H1 (cell line): Measurements from ENCODE around the gene CCDC148. TPM values are rescaled to one million over a fixed set of nuclear protein-coding genes. Genes with fewer than 3 reads are reported as not detected.

Experiments used
- BCL11A ChIP-seq, 2 experiments: IDR thresholded peaks; one replicate each; pipeline ENCODE4 v1.6.1; 2011; ENCODE audit warnings: low read depth in 2 of 2, low read length in 2 of 2, mild to moderate bottlenecking in 2 of 2
- BRCA1 ChIP-seq: IDR thresholded peaks from 2 replicates; pipeline ENCODE4 v1.6.1; 2012; ENCODE audit warnings: low read depth, low read length, improper control_type of control experiment
- EP300 ChIP-seq, 2 experiments: IDR thresholded peaks; 1 replicate in 1 of 2; 2 replicates in 1 of 2; pipeline ENCODE4 v1.6.1; 2011 to 2012; ENCODE audit warnings: low read depth in 2 of 2, low read length in 2 of 2, mild to moderate bottlenecking in 2 of 2, borderline replicate concordance in 1 of 2, inconsistent platforms in 1 of 2, moderate library complexity in 1 of 2
- SP1 ChIP-seq: IDR thresholded peaks from 2 replicates; pipeline ENCODE4 v1.6.1; 2011; ENCODE audit warnings: low read depth, low read length
- SUZ12 ChIP-seq: fragments of 200-600 bp; sonication (generic); IDR thresholded peaks from 2 replicates; pipeline ENCODE4 v1.6.1; 2012; ENCODE audit warnings: mild to moderate bottlenecking, inconsistent platforms, low read length, moderate library complexity, mixed read lengths
- polyA plus RNA-seq, 7 experiments: library from polyadenylated mRNA; depleted of rRNA in 3 of 7; stranded (reverse) in 5 of 7; unstranded in 2 of 7; fragments of >200 nt in 5 of 7; fragments of 200-250 nt in 2 of 7; gene quantifications; 1 replicate in 5 of 7; 2 replicates in 1 of 7; 4 replicates in 1 of 7; pipeline versions ENCODE4 v1.2.1 to v1.2.3, GENCODE V29; 2011 to 2013; ENCODE audit warnings: missing spikeins in 2 of 7, mixed read lengths in 2 of 7
- total RNA-seq: library from RNA; stranded (reverse); fragmentation: NEBNext Ultra II Directional; extraction: Animal tissue kit (Norgen Biotek cat#: 25700); gene quantifications from 2 replicates; pipeline ENCODE4 v1.2.1, GENCODE V29; 2021

Gene CCDC148
- total and polyA plus RNA-seq, 2 of the 8 experiments (the other 6 are each of a cell fraction or from before 2014, with no cell fraction given): 0.45 to 1.3 TPM

DNA sequence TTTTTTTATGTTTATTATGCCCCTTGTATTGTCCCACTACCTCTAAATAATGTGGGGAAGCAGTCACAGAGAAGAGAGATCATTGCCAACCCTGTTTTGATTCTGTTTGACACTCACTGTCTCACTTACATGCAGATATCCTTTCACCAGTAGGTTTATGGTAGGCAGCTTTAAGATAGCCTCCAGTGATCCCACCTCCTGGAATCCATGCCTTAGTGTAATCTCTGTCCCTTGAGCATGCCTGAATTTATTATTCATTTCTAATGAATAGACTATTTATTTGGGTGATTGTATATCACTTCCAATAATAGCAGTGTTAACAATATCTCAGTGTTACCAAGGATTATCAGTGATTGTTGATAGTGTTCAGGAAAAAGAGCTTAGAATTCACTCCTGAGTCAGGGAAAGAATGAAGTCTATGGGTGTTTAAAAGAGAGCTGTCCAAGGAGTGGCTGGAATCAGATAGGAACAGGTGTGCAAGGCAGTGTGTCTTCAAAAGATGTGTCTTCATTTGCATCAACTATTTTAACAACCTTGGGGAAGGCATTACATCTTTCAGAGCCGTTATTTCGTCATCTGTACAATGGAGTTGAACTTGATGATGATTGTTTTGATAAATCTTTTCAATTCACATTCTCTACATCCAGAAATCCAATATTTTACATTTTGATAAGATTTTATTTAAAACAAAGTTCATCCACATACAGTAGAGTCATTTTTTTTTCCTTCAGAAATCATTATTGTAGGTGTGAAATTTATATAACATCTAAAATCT lies 32.1 kb upstream of the CCDC148 start (continued):
- TF ChIP-seq SUZ12 (no peak), SP1 (no peak), BCL11A (IDR thresholded peaks at IDR 0.05; ENCODE audit: low read depth in 2 of 2, low read length in 2 of 2) (no peak), BRCA1 (no peak), EP300 (IDR thresholded peaks at IDR 0.05; ENCODE audit: borderline replicate concordance in 1 of 2, low read depth in 2 of 2, low read length in 2 of 2) (no peak)
